Natural killer cell (primary cell): ENCODE data around the gene ARL13B. TPM values are rescaled to one million over a fixed set of nuclear protein-coding genes. Genes with fewer than 3 reads are reported as not detected.
"Not testable (repeated sequence)": the region's sequence is repeated elsewhere in the genome, so short reads cannot be mapped to it uniquely, and the experiment has no call there.

Experiments
- ATAC-seq, 3 donors: fragments of 150-1000 bp in 2 of 3; fragments of 200-7000 bp in 1 of 3; cut with Tn5 transposase; 1 replicate in 1 of 3; 2 replicates in 2 of 3; pipeline ENCODE4 v1.10.0; 2021; ENCODE audit warnings: mild to moderate bottlenecking in 2 of 3, moderate library complexity in 2 of 3
- DNase-seq, 2 donors: peaks; one replicate each; pipeline versions ENCODE4 v3.0.0 to v3.0.0-alpha.2; 2013 to 2021; ENCODE audit warnings: mixed read lengths in 1 of 2
- H3K27ac ChIP-seq: one replicate; pipeline ENCODE4 v1.5.1; 2013; ENCODE audit warnings: mild to moderate bottlenecking, low read length
- H3K27me3 ChIP-seq: one replicate; pipeline ENCODE4 v1.6.1; 2013; ENCODE audit warnings: low read length; ENCODE audit not compliant: control insufficient read depth, insufficient read depth
- H3K36me3 ChIP-seq: one replicate; pipeline ENCODE4 v1.6.1; 2013; ENCODE audit warnings: low read length; ENCODE audit not compliant: control insufficient read depth, insufficient read depth
- H3K4me1 ChIP-seq: one replicate; pipeline ENCODE4 v1.6.1; 2013; ENCODE audit warnings: low read length; ENCODE audit not compliant: control insufficient read depth, insufficient read depth
- H3K4me3 ChIP-seq: one replicate; pipeline ENCODE4 v1.5.1; 2013; ENCODE audit warnings: low read length
- H3K9me3 ChIP-seq: one replicate; pipeline ENCODE4 v1.6.1; 2013; ENCODE audit warnings: low read length; ENCODE audit not compliant: control insufficient read depth, insufficient read depth
- H3K27ac Mint-ChIP-seq, 2 donors: one replicate each; pipeline ENCODE4 v1.8.0; 2022; ENCODE audit warnings: mild to moderate bottlenecking in 2 of 2, mixed read lengths in 2 of 2, moderate library complexity in 1 of 2
- H3K27me3 Mint-ChIP-seq, 2 donors: one replicate each; pipeline ENCODE4 v1.8.0; 2022; ENCODE audit warnings: low read depth in 2 of 2, mixed read lengths in 2 of 2
- H3K36me3 Mint-ChIP-seq: one replicate; pipeline ENCODE4 v1.8.0; 2022; ENCODE audit warnings: mixed read lengths
- H3K4me1 Mint-ChIP-seq, 2 donors: one replicate each; pipeline ENCODE4 v1.8.0; 2022; ENCODE audit warnings: mixed read lengths in 2 of 2
- H3K4me3 Mint-ChIP-seq: one replicate; pipeline ENCODE4 v1.8.0; 2022; ENCODE audit warnings: mild to moderate bottlenecking, moderate library complexity, mixed read lengths
- H3K9me3 Mint-ChIP-seq, 2 donors: one replicate each; pipeline ENCODE4 v1.8.0; 2022; ENCODE audit warnings: mixed read lengths in 2 of 2
- CTCF ChIP-seq: fragments of 200-600 bp; IDR thresholded peaks from one replicate; pipeline ENCODE4 v1.8.0; 2022; ENCODE audit warnings: antibody characterized with exemption
- WGBS: methylation state at CpG from one replicate; pipeline ENCODE4 v1.1.7; 2013; ENCODE audit warnings: missing lambda C conversion rate; ENCODE audit not compliant: insufficient coverage; 5-methylcytosine and 5-hydroxymethylcytosine counted together
- intact Hi-C: fragments of 100-400 bp; cut with micrococcal nuclease; formaldehyde crosslinking; loops from one replicate; pipeline ENCODE4 v1.14.2; 2022
- total RNA-seq, 4 donors: library from RNA; stranded (reverse); fragments of 120-200 nt in 1 of 4; gene quantifications; one replicate each; pipeline versions ENCODE4 v1.2.3 to v1.2.4, GENCODE V29; 2013 to 2022

Gene ARL13B
- total RNA-seq, 3 donors from 2014 or later (not counting 1 experiment from before 2014, with no cell fraction given) = 8.3 to 14.3 (median 10.5) TPM

GRCh38 chr3:94043285-94043684 lies 63.3 kb downstream of the ARL13B start:
- WGBS = no CpG with 5 or more reads among the region's 1 CpG
- no peaks in the 10 kb centered on the region for H3K27me3 Mint-ChIP-seq
- peak overlapping the region; percentile 52 for H3K4me3 Mint-ChIP-seq
- Histone ChIP-seq H3K4me1 (no peaks in the 10 kb centered on the region), H3K27me3 (no peaks in the 10 kb centered on the region), H3K36me3 (no peaks in the 10 kb centered on the region), H3K4me3 (no peak overlapping the region), H3K27ac (no peak overlapping the region), H3K9me3 (no peaks in the 10 kb centered on the region)
- intact Hi-C loops = no loop called here
- H3K4me1 Mint-ChIP-seq = no peaks in the 10 kb centered on the region
- H3K36me3 Mint-ChIP-seq = no peaks in the 10 kb centered on the region
- no peak for TF ChIP-seq CTCF
- DNase-seq (no peak), ATAC-seq (no peak)
- H3K27ac Mint-ChIP-seq = peak overlapping the region; percentile 70 to 76
- H3K9me3 Mint-ChIP-seq = no peaks in the 10 kb centered on the region

GRCh38 chr3:94044100-94044936 lies 64.4 kb downstream of the ARL13B start:
- H3K27me3 Mint-ChIP-seq, DNase-seq, H3K27ac ChIP-seq, H3K9me3 Mint-ChIP-seq, H3K4me3 ChIP-seq, H3K4me1 Mint-ChIP-seq, intact Hi-C loops, H3K36me3 ChIP-seq, H3K4me1 ChIP-seq, H3K27me3 ChIP-seq, H3K9me3 ChIP-seq, ATAC-seq, H3K36me3 Mint-ChIP-seq: not testable (repeated sequence)
- Mint-ChIP-seq H3K4me3 (peak overlapping the region; percentile 13), H3K27ac (peak overlapping the region; percentile 70 to 76)
- 95% methylated on average over 61 of the region's 61 CpGs for WGBS

GRCh38 chr3:94046533-94046932 lies 66.6 kb downstream of the ARL13B start:
- intact Hi-C loops = no loop called here

GRCh38 chr3:94049267-94049666 lies 69.3 kb downstream of the ARL13B start:
- DNase-seq (no peak), ATAC-seq (no peak)
- no peaks in the 10 kb centered on the region for H3K9me3 ChIP-seq
- no peak overlapping the region for H3K27ac ChIP-seq
- Mint-ChIP-seq H3K4me3 (no peak overlapping the region), H3K9me3 (no peaks in the 10 kb centered on the region), H3K4me1 (no peaks in the 10 kb centered on the region), H3K27me3 (no peaks in the 10 kb centered on the region), H3K36me3 (no peaks in the 10 kb centered on the region), H3K27ac (no peak overlapping the region)
- intact Hi-C loops = no loop called here
- WGBS = no CpG with 5 or more reads among the region's 2 CpGs
- H3K27me3 ChIP-seq = no peaks in the 10 kb centered on the region
- H3K4me1 ChIP-seq = no peaks in the 10 kb centered on the region
- TF ChIP-seq CTCF = no peak
- no peaks in the 10 kb centered on the region for H3K36me3 ChIP-seq
- no peak overlapping the region for H3K4me3 ChIP-seq

More at GRCh38 chr3:94046533-94046932, 66.6 kb downstream of the ARL13B start:
- no peak overlapping the region for H3K4me3 ChIP-seq
- no peaks in the 10 kb centered on the region for H3K36me3 ChIP-seq
- Mint-ChIP-seq H3K9me3 (no peaks in the 10 kb centered on the region), H3K27ac (no peak overlapping the region), H3K4me1 (no peaks in the 10 kb centered on the region), H3K4me3 (no peak overlapping the region), H3K36me3 (no peaks in the 10 kb centered on the region), H3K27me3 (no peaks in the 10 kb centered on the region)
- WGBS = no CpG with 5 or more reads among the region's 2 CpGs
- no peaks in the 10 kb centered on the region for H3K27me3 ChIP-seq
- no peaks in the 10 kb centered on the region for H3K9me3 ChIP-seq
- no peak for ATAC-seq
- TF ChIP-seq CTCF = no peak
- H3K4me1 ChIP-seq = no peaks in the 10 kb centered on the region
- no peak overlapping the region for H3K27ac ChIP-seq
- DNase-seq = no peak
